HFFc6 (cell line): ENCODE results near the gene MGAT5. TPM values are rescaled to one million over a fixed set of nuclear protein-coding genes. Genes with fewer than 3 reads are reported as not detected.

Source experiments
- DNase-seq: peaks from one replicate; pipeline ENCODE4 v3.0.0-alpha.2; 2018
- H3K27ac Mint-ChIP-seq: 2 replicates; pipeline ENCODE4 v1.8.0; 2020; ENCODE audit warnings: mild to moderate bottlenecking, mixed read lengths
- H3K27me3 Mint-ChIP-seq: 2 replicates; pipeline ENCODE4 v1.8.0; 2021; ENCODE audit warnings: mild to moderate bottlenecking, moderate library complexity, mixed read lengths; ENCODE audit not compliant: insufficient read depth
- H3K36me3 Mint-ChIP-seq: 2 replicates; pipeline ENCODE4 v1.8.0; 2021; ENCODE audit warnings: low read depth, mixed read lengths
- H3K4me1 Mint-ChIP-seq: 2 replicates; pipeline ENCODE4 v1.8.0; 2020; ENCODE audit warnings: low read depth, mixed read lengths
- H3K4me3 Mint-ChIP-seq: 2 replicates; pipeline ENCODE4 v1.8.0; 2020; ENCODE audit warnings: mild to moderate bottlenecking, moderate library complexity, mixed read lengths
- H3K9me3 Mint-ChIP-seq: 2 replicates; pipeline ENCODE4 v1.8.0; 2020; ENCODE audit warnings: mild to moderate bottlenecking, mixed read lengths
- CTCF ChIP-seq: fragments of 200-600 bp; sonication (generic); IDR thresholded peaks from 2 replicates; pipeline ENCODE4 v1.5.0; 2021; ENCODE audit warnings: antibody characterized with exemption, mild to moderate bottlenecking
- total RNA-seq, 6 experiments: library from RNA; stranded (reverse); fragmentation: NEBNext Ultra II Directional; extraction: Animal tissue kit (Norgen Biotek cat#: 25700); gene quantifications; 2 replicates in 1 of 6; 3 replicates in 5 of 6; pipeline ENCODE4 v1.2.3, GENCODE V29; 2021

MGAT5 gene
- total RNA-seq, 6 experiments from 2014 or later: 104 to 129 (median 113) TPM

- peaks cover 5% of the 10 kb centered on the region for H3K27me3 Mint-ChIP-seq
- no peak for TF ChIP-seq CTCF
- no peak overlapping the region for H3K27ac Mint-ChIP-seq
- H3K4me1 Mint-ChIP-seq: peaks cover 53% of the 10 kb centered on the region
- DNase-seq: no peak
- H3K36me3 Mint-ChIP-seq: peaks cover 33% of the 10 kb centered on the region
- H3K9me3 Mint-ChIP-seq: no peaks in the 10 kb centered on the region
- no peak overlapping the region for H3K4me3 Mint-ChIP-seq
Observed at GRCh38 chr2:134257965-134258683, 4.3 kb downstream of the MGAT5 start.

GRCh38 chr2:134258684-134259388 lies 5.0 kb downstream of the MGAT5 start:
- Mint-ChIP-seq H3K27me3 (peaks cover 5% of the 10 kb centered on the region), H3K4me3 (no peak overlapping the region; the same call in 1 of the 2 replicates), H3K9me3 (no peaks in the 10 kb centered on the region)

GRCh38 chr2:134259571-134259970 lies 5.7 kb downstream of the MGAT5 start:
- no peak for TF ChIP-seq CTCF
- Mint-ChIP-seq H3K27me3 (peaks cover 5% of the 10 kb centered on the region), H3K9me3 (no peaks in the 10 kb centered on the region), H3K27ac (peak overlapping the region; percentile 91), H3K4me1 (peaks cover 52% of the 10 kb centered on the region), H3K36me3 (peaks cover 24% of the 10 kb centered on the region), H3K4me3 (peak overlapping the region; percentile 72)
- no peak for DNase-seq

More at GRCh38 chr2:134258684-134259388, 5.0 kb downstream of the MGAT5 start:
- peaks cover 30% of the 10 kb centered on the region for H3K36me3 Mint-ChIP-seq
- no peak for DNase-seq
- H3K4me1 Mint-ChIP-seq: peaks cover 53% of the 10 kb centered on the region
- H3K27ac Mint-ChIP-seq: peak overlapping the region; percentile 25
- TF ChIP-seq CTCF: no peak

- H3K27ac Mint-ChIP-seq: peak overlapping the region; percentile 91
- no peak for TF ChIP-seq CTCF
- H3K27me3 Mint-ChIP-seq: peaks cover 5% of the 10 kb centered on the region
- H3K9me3 Mint-ChIP-seq: no peaks in the 10 kb centered on the region
- H3K4me1 Mint-ChIP-seq: peaks cover 48% of the 10 kb centered on the region
- H3K4me3 Mint-ChIP-seq: peak overlapping the region; percentile 72
- peaks cover 20% of the 10 kb centered on the region for H3K36me3 Mint-ChIP-seq
- DNase-seq: no peak
Observed at GRCh38 chr2:134259994-134260393, 6.1 kb downstream of the MGAT5 start.

GRCh38 chr2:134260713-134261112 lies 6.8 kb downstream of the MGAT5 start:
- no peaks in the 10 kb centered on the region for H3K9me3 Mint-ChIP-seq
- no peak for TF ChIP-seq CTCF
- peaks cover 5% of the 10 kb centered on the region for H3K27me3 Mint-ChIP-seq
- H3K36me3 Mint-ChIP-seq: peaks cover 15% of the 10 kb centered on the region
- peaks cover 40% of the 10 kb centered on the region for H3K4me1 Mint-ChIP-seq
- H3K27ac Mint-ChIP-seq: peak overlapping the region; percentile 91
- peak; percentile 90 for DNase-seq
- peak overlapping the region; percentile 72 for H3K4me3 Mint-ChIP-seq
